ENCODE measurements around the gene FARSA. TPM values are rescaled to one million over a fixed set of nuclear protein-coding genes. Genes with fewer than 3 reads are reported as not detected.

FARSA gene
- total and polyA plus RNA-seq, 2 of the 13 experiments (the other 11 are each of a cell fraction or from before 2014, with no cell fraction given) = 25.9 to 72.0 TPM

DNA sequence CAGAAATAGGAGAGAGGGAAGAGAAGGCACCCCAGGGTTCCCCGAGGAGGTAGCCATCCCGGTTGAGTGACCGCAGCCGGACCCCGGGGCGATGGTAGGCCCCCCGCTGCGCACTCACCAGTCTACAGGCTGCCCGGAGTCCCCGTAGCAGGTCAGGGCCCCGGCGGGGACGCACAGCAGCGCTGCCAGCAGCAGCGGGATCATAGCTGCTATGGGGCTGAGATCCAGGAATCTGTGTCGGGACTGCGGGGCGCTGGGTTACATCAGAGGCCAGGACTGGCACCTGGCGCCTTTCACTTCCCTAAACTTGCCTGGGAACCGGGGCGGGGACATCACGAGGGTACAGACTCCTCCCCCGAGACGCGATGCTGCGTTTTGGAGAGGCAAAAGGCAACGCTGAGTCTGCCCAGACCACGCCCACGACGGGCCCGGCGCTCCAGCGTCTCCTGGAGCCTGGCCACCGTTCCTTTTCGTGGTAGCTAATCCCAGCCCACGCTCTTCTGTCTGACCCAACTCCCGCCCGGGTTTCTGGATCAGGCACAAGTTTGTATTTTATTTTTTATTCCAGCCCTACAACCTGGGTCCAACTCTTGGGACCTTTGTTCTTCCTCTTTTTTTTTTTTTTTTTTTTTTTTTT lies 52.2 kb downstream of the FARSA start, which contains the start of gene DNASE2 (continued):
- TF ChIP-seq, protein P1, sequence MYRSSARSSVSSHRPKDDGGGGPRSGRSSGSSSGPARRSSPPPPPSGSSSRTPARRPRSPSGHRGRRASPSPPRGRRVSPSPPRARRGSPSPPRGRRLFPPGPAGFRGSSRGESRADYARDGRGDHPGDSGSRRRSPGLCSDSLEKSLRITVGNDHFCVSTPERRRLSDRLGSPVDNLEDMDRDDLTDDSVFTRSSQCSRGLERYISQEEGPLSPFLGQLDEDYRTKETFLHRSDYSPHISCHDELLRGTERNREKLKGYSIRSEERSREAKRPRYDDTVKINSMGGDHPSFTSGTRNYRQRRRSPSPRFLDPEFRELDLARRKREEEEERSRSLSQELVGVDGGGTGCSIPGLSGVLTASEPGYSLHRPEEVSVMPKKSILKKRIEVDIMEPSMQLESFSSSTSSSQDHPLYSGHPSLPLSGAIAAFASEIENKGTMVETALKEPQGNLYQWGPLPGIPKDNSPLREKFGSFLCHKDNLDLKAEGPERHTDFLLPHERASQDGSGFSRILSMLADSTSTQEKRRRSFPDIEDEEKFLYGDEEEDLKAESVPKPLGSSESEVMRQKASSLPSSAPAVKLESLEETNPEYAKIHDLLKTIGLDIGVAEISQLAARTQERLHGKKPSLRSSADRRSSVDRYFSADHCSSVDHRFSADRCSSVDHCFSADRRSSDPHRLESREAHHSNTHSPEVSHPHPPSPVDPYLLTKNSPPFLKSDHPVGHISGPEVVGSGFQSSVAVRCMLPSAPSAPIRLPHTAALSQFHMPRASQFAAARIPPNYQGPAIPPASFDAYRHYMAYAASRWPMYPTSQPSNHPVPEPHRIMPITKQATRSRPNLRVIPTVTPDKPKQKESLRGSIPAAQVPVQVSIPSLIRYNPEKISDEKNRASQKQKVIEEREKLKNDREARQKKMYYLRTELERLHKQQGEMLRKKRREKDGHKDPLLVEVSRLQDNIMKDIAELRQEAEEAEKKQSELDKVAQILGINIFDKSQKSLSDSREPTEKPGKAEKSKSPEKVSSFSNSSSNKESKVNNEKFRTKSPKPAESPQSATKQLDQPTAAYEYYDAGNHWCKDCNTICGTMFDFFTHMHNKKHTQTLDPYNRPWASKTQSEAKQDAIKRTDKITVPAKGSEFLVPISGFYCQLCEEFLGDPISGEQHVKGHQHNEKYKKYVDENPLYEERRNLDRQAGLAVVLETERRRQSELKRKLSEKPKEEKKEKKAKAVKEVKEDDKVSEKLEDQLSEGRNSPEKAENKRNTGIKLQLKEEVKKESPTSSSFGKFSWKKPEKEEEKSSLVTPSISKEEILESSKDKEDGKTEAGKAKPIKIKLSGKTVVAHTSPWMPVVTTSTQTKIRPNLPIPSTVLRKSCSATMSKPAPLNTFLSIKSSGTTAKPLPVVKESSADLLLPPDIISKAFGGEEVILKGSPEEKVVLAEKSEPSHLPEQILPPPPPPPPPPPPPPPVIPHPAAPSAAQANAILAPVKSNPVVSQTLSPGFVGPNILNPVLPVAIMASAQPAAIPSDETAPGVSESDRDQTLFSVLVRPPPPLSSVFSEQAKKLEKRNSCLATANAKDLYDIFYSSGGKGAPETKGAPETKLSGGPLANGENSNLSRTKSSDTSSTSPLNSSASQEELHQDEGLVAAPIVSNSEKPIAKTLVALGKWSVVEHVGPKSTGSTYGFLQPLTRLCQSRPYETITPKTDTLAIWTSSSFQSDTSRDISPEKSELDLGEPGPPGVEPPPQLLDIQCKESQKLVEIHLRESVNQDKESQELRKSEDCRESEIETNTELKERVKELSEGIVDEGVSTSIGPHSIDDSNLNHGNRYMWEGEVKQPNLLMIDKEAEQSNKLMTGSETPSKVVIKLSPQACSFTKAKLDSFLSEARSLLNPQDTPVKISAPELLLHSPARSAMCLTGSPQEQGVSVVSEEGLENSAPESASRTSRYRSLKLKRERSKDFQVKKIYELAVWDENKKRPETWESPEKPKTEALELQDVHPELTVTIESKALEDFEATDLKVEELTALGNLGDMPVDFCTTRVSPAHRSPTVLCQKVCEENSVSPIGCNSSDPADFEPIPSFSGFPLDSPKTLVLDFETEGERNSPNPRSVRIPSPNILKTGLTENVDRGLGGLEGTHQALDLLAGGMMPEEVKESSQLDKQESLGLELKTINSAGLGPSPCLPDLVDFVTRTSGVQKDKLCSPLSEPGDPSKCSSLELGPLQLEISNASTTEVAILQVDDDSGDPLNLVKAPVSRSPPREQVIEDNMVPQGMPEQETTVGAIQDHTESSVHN (CRISPR knock-in tag; IDR thresholded peaks at IDR 0.05) = no peak
- no peak for TF ChIP-seq SIN3B (IDR thresholded peaks at IDR 0.05; ENCODE audit: low read length)
- TF ChIP-seq HNRNPUL1 (IDR thresholded peaks at IDR 0.05; ENCODE audit: low read depth, low read length) = no peak
- TF ChIP-seq ZNF292 (CRISPR knock-in tag; IDR thresholded peaks at IDR 0.05; ENCODE audit: borderline replicate concordance, low read depth) = no peak
- TF ChIP-seq ASH2L (IDR thresholded peaks at IDR 0.05; ENCODE audit: insufficient read length, low read depth, low read length) = no peak
- TF ChIP-seq MAFK (conservative IDR thresholded peaks at IDR 0.05 in 1 of 2, IDR thresholded peaks at IDR 0.05 in 1 of 2; ENCODE audit: low read length in 2 of 2) = no peak
- TF ChIP-seq NFE2 (CRISPR knock-in tag; IDR thresholded peaks at IDR 0.05) = no peak
- no peak for TF ChIP-seq PITX1 (CRISPR knock-in tag; IDR thresholded peaks at IDR 0.05)
- no peak for TF ChIP-seq USF2 (IDR thresholded peaks at IDR 0.05; ENCODE audit: low read depth, low read length)
- TF ChIP-seq USF2 (CRISPR knock-in tag; IDR thresholded peaks at IDR 0.05; ENCODE audit: borderline replicate concordance) = no peak
- no peak for TF ChIP-seq ZNF317 (CRISPR knock-in tag; IDR thresholded peaks at IDR 0.05)
- no peak for TF ChIP-seq ZNF563 (CRISPR knock-in tag; IDR thresholded peaks at IDR 0.05)
- TF ChIP-seq ZNF12 (CRISPR knock-in tag; IDR thresholded peaks at IDR 0.05) = no peak
- no peak for TF ChIP-seq ATM (IDR thresholded peaks at IDR 0.05; ENCODE audit: borderline replicate concordance)
- TF ChIP-seq NR0B2 (CRISPR knock-in tag; IDR thresholded peaks at IDR 0.05) = no peak
- no peak for TF ChIP-seq GLI4 (CRISPR knock-in tag; IDR thresholded peaks at IDR 0.05; ENCODE audit: borderline replicate concordance)
- no peak for TF ChIP-seq RORA (CRISPR knock-in tag; IDR thresholded peaks at IDR 0.05)
- TF ChIP-seq, protein P2, sequence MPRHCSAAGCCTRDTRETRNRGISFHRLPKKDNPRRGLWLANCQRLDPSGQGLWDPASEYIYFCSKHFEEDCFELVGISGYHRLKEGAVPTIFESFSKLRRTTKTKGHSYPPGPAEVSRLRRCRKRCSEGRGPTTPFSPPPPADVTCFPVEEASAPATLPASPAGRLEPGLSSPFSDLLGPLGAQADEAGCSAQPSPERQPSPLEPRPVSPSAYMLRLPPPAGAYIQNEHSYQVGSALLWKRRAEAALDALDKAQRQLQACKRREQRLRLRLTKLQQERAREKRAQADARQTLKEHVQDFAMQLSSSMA (CRISPR knock-in tag; IDR thresholded peaks at IDR 0.05) = no peak

All from HepG2 (cell line).